Measurements from ENCODE around the gene ELOVL7.
"Not testable (repeated sequence)": the region's sequence is repeated elsewhere in the genome, so short reads cannot be mapped to it uniquely, and the experiment has no call there.

Gene ELOVL7

GRCh38 chr5:60829490-60830266, 14.4 kb downstream of the ELOVL7 start:
- no peak for DNase-seq

GRCh38 chr5:60827201-60827600, 16.9 kb downstream of the ELOVL7 start:
- no peak for DNase-seq

- no peak for DNase-seq
Observed at GRCh38 chr5:60826653-60827052, 17.4 kb downstream of the ELOVL7 start.

GRCh38 chr5:60823574-60823973, 20.5 kb downstream of the ELOVL7 start:
- DNase-seq, result no peak

- no peak for DNase-seq
Observed at GRCh38 chr5:60822285-60822556, 21.8 kb downstream of the ELOVL7 start.

GRCh38 chr5:60821488-60822284, 22.4 kb downstream of the ELOVL7 start:
- no peak for DNase-seq

- DNase-seq, result no peak
Observed at GRCh38 chr5:60820593-60821487, 23.2 kb downstream of the ELOVL7 start.

- DNase-seq, result not testable (repeated sequence)
Observed at GRCh38 chr5:60816138-60816537, 27.9 kb downstream of the ELOVL7 start.

- no peak for DNase-seq
Observed at GRCh38 chr5:60814498-60814897, 29.6 kb downstream of the ELOVL7 start.

- no peak for DNase-seq
Observed at GRCh38 chr5:60812426-60812825, 31.6 kb downstream of the ELOVL7 start.

- DNase-seq, result no peak
Observed at GRCh38 chr5:60811105-60811504, 33.0 kb downstream of the ELOVL7 start.

- no peak for DNase-seq
Observed at GRCh38 chr5:60810438-60811085, 33.5 kb downstream of the ELOVL7 start.

GRCh38 chr5:60809891-60810425, 34.1 kb downstream of the ELOVL7 start:
- no peak for DNase-seq

- no peak for DNase-seq
Observed at GRCh38 chr5:60806591-60807243, 37.4 kb downstream of the ELOVL7 start.

- DNase-seq, result no peak
Observed at GRCh38 chr5:60805463-60805862, 38.6 kb downstream of the ELOVL7 start.

GRCh38 chr5:60803712-60804111, 40.4 kb downstream of the ELOVL7 start:
- DNase-seq, result no peak

GRCh38 chr5:60802986-60803385, 41.1 kb downstream of the ELOVL7 start:
- no peak for DNase-seq

GRCh38 chr5:60802226-60802625, 41.8 kb downstream of the ELOVL7 start:
- DNase-seq, result no peak

GRCh38 chr5:60797482-60798153, 46.5 kb downstream of the ELOVL7 start:
- no peak for DNase-seq

GRCh38 chr5:60795424-60795950, 48.6 kb downstream of the ELOVL7 start:
- DNase-seq, result not testable (repeated sequence)

GRCh38 chr5:60794691-60795090, 49.4 kb downstream of the ELOVL7 start:
- no peak for DNase-seq
